HFF-Myc (cell line): ENCODE measurements around the gene CFAP100.

Experiments used
- DNase-seq: peaks from one replicate; pipeline ENCODE4 v3.0.0-alpha.2; 2011; ENCODE audit warnings: low read depth; ENCODE audit errors: extremely low read depth
- H3K4me3 ChIP-seq: replicated peaks from 2 replicates; pipeline ENCODE4 v1.5.1; 2011; ENCODE audit warnings: low read depth, mild to moderate bottlenecking, control low read depth, low read length
- TF ChIP-seq, protein P1 (sequence below): IDR thresholded peaks from 2 replicates; pipeline ENCODE4 v1.5.1; 2012; ENCODE audit warnings: mild to moderate bottlenecking, low read depth, low read length, control low read depth; ENCODE audit errors: missing control alignments

CFAP100 gene

DNA sequence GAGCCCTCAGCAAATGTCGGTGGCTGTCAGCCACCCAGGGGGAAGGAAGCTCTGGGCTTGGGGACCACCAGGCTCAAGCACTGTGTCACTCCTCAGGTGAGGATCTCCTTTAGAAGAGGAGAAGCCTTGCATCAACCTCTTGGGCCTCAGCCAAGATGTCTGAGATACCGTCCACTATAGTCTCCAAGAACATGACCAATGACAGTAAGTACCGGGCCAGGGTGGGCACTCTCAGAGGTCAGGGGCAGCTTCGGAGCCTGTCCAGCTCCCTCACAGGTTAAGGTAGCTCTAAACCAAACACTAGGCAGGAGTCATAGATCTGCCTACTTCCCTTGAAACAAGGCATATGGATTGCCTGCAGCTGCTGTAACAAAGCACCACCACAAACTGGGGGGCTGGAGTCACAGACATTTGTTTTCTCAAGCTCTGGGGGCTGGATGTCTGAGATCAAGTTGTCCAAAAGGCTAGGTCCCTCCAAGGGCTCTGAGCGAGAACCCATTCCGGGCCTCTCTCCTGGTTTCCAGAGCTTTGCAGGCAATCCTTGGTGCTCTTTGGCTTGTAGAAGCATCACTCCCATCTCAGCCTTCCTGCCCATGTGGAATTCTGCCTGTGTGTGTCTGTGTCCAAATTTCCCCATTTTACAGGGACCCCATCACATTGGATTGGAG, 1.3 kb downstream of the CFAP100 start:
- H3K4me3 ChIP-seq: no peak overlapping the region
- TF ChIP-seq, protein P1, sequence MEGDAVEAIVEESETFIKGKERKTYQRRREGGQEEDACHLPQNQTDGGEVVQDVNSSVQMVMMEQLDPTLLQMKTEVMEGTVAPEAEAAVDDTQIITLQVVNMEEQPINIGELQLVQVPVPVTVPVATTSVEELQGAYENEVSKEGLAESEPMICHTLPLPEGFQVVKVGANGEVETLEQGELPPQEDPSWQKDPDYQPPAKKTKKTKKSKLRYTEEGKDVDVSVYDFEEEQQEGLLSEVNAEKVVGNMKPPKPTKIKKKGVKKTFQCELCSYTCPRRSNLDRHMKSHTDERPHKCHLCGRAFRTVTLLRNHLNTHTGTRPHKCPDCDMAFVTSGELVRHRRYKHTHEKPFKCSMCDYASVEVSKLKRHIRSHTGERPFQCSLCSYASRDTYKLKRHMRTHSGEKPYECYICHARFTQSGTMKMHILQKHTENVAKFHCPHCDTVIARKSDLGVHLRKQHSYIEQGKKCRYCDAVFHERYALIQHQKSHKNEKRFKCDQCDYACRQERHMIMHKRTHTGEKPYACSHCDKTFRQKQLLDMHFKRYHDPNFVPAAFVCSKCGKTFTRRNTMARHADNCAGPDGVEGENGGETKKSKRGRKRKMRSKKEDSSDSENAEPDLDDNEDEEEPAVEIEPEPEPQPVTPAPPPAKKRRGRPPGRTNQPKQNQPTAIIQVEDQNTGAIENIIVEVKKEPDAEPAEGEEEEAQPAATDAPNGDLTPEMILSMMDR: no peak
- DNase-seq: no peak

DNA sequence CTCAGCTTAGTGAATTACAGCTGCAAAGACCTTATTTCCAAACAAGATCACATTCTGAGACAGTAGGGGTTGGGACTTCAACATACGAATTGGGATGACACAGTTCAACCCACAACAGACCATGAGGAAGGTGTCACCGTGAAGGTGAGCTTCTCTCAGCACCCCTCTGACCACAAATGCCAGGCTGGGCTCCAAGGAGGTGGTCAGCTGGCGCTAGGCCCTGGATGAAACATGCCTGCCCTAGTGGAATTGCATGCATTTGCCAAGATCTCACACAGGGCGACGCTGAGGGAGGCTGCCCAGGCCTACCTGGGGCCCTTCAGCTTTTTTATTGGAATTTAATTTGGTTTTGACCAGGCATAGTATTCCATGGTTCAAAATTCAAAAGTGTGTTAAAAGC, 1.8 kb downstream of the CFAP100 start:
- DNase-seq: no peak
- H3K4me3 ChIP-seq: no peak overlapping the region
- TF ChIP-seq, protein P1: no peak

DNA sequence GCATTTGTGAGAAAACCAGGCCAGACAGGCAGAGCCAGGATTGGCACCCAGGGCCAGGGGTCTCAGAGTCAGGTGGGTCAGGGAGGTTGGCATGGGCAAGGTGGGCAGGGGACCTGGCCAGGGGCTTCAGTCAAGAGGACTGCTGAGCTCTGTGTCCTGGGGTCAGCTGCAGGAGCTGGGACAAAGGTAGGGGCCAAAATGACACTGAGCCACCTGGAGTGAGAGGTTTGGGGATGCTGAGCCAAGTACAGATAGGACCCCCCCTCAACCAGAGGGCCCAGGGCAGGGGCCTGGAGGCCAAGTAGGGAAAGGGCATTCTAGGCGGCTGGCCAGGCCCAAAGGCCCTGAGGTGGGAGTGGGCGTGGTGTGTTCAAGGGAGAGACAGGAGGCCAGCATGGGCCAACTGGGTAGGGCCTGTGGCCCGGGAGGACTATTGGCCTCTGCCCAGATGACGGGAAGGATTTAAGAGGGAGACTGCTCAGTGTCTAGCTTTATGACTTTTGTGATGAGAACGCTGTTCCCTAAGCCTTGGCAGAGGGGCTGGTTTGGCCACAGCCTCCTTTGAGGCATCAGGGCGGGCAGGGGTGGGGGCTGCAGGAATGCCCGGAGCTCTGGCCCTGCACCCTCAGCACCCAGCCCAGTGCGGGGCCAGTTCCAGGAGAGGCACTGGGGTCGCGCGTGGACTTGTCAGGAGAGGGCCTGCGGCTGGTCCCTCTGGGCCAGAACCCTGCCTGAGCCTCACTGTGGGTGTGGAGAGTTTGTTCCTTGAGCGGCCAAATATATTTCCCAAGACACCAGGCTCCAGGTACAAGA, 3.1 kb downstream of the CFAP100 start:
- DNase-seq: no peak
- TF ChIP-seq, protein P1: no peak
- H3K4me3 ChIP-seq: no peak overlapping the region

DNA sequence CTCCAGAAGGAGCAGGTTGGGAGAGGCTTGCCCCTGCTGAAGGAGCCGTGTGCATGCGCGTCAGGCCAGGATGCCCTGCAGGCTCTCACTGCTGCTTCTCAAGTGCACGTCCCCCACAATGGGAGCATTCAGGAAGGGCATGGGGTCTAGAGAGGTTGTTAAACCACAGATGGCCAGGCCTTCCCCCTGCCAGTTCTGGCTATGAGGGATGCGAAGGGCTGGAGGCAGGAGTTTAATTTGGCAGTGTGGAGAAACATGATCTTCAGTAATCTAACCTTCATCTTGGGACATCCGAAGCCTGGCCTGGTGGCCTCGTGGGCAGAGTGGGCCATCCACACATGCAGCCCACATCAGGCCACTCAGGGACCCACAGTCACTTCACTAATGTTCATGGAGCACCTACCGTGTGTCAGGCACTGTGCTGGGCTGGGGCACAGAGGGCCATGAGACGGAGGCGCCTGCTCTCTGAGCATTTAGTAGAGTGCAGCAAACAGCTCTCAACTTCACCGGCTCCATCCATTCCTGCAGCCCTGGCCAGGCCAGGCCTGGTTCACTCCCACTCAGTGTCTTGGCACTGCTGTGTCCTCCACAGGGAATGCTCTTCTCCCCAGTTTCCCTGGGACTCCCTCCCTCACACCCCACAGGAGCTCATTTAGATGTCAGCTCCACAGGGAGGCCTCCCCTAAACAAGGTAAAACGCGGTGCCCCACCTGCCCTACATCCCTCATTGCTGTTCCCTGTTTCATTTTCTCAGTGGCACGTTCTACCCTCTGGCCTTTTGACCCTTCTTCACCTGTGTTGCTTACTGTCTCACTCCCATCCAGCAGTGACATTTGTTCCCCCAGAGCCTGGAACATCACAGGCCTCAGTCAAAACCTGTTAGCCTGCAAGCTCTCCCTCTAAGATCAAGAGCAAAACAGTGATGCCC, 4.0 kb downstream of the CFAP100 start:
- no peak for DNase-seq
- TF ChIP-seq, protein P1: no peak
- H3K4me3 ChIP-seq: no peak overlapping the region

DNA sequence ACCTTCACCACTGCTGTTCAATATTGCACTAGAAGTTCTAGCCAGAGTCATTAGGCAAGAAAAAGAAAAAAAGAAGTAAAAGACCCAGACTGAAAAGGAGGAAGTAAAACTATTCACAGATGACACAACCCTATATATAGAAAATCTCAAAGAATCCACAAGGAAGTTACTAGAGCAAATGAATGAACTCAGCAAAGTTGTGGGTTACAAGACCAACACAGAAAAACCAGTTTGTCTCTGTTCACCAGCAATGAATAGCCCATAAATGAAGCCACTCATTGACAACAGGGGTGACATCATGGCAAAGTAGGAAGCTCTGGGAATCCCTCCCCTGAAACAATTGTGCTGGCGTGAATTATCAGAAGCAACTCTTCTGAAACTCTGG, 4.6 kb downstream of the CFAP100 start:
- H3K4me3 ChIP-seq: no peak overlapping the region
- no peak for DNase-seq
- TF ChIP-seq, protein P1: no peak

DNA sequence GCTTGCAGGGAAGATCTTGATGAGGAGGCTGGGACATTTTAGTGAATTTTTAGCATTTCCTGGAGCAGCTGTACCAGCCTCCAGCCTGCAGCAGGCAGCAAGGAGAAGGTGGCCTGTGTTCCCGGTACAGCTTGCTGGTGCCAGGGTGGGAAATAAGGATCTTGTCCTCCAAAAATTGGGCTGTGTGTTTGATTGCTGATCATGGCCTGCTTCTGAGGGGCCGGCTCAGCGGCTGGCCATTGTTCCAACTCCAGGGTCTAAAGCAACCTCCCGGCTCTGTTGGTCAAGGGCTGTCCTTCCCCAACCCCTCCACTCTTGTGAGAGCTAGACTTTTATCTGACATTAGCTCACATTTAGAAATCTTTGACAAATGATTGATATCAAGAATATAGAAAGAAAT, 5.0 kb downstream of the CFAP100 start:
- TF ChIP-seq, protein P1: no peak
- no peak for DNase-seq
- H3K4me3 ChIP-seq: no peak overlapping the region
